GM19463 (cell line): Measurements from ENCODE around the gene PRR29.
"Not testable (repeated sequence)": the region's sequence is repeated elsewhere in the genome, so short reads cannot be mapped to it uniquely, and the experiment has no call there.

ENCODE experiments used
- ATAC-seq: cut with Tn5 transposase; IDR thresholded peaks from one replicate; pipeline ENCODE4 v1.9.1; 2021; ENCODE audit warnings: mild to moderate bottlenecking, moderate library complexity; ENCODE audit not compliant: unreplicated experiment

PRR29 gene

DNA sequence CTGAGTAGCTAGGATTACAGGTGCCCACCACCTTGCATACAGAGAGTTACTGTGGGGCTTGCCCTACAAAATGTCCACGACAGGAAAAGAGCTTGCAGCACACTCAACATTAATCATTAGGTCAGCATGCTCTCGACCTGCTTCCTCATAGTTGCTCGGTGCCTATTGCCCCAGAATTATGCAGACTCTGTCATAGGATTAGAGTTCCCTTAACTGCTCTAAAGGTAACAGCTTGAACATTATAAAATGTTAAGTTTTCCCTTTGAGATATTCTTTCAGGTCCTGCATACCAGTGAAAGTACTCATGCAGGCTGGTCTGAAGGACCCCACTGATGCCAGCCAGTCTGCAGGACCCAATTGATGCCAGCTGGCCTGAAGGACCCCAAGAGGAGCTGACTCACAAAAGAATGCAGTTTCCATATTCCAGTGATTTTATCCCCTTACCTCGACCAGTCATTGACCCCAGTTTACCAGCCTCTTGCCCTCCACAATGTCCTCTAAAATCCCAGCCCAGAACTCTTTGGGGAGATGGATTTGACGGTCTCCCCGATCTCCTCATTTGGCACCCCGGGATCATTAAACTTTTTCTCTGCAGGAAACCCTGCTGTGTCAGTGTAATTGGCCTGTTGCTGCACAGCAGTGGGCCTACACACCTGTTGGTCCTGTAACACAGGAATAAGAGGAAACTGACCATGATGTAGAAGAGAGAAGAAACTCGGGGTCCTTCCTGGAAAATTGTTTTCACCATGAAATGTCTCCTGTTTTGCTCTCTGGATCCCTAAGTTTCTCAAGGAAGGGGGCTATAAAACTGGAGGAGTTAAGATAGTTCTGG, 11.6 kb downstream of the PRR29 start:
- ATAC-seq = no peak

- no peak for ATAC-seq
Measured at GRCh38 chr17:64015447-64015846, 17.3 kb downstream of the PRR29 start.

DNA sequence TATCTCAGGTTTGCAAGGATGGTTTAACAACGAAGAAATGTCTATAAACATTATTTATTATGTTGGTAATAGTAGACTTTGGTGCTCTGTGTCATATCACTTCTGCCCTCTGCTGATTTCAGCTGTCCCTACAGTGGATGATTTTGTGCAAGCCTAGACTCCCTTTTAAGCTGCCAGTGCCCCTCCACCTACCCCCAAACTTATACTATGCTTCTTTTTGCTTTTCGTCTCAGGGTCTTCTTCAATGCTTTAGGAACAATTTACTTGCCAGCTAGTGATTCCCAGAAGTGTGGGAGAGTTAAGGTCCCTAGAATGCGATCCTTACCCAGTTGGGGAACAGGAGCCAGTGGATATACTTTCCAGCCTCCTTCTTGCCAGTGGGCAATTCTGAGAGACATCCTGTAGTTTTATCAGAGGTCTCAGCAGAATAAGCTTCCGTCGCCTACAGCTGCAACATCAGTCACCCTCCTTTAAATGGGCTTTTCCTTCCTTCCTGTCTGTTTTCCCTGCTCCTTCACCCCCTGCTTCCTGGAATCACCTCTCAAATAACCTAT, 18.2 kb downstream of the PRR29 start:
- no peak for ATAC-seq

- no peak for ATAC-seq
Measured at GRCh38 chr17:64016974-64017373, 18.8 kb downstream of the PRR29 start.

DNA sequence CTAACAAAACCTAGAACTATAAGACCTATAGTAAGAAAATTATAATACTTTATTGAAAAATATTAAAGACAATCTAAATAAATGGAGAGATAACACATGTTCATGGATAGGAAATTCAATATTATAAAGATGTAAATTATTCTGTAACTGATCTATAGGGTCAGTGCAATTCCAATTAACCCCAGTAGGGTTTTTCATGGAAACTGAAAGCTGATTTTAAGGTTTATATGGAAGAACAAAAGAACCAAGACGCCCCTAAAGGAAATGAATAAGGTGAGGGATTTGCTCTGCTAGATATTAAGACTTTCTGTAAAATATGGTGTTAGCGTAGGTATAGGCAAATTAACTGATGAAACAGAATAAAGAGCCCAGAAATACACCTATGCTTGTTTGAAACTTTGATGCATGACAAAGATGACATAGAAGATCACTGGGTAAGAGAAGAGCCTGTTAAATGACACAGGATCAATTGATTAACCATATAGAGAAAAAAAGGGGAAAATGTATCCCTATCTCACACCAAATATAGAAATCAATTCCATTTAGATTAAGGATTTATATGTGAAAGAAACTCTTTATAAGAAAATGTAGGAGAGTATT, 19.3 kb downstream of the PRR29 start:
- ATAC-seq = no peak

- ATAC-seq = not testable (repeated sequence)
Measured at GRCh38 chr17:64019551-64019961, 21.4 kb downstream of the PRR29 start.

DNA sequence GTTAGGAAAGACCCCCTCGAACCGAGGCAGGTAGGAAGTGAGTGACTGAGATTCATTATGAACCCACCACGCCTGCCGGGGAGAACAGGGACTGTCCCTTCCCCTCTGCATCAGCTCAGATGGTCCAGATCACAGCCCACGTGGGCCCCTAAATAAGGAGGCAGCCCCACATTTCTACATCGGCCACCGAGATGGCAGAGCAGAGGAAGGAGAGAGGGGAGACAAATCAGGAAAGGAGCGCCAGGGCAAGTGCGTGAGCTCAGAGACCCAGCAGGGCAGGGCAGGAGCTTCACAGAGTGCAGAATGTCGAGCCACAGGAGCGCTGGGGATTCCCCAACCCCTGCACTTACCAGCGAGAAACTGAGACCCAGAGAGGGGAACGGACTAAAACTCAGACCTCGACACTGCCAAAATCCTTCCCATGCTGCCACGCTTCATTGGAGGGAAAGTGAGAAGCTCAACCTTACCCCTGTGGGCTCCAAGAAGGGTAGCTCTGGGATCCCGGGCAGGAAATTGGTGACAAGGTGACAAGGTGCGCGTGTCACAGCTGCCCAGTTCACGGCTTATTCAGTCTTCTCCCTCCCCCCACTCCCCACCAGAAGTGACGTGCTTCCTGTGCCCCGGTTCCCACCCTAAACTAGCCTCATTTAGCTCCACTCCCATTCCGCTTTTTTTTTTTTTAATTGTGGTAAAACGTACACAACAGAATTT, 22.1 kb downstream of the PRR29 start, which contains the start of gene ICAM2:
TSS of gene ICAM2 (minus strand) at position 578 of the 711 bp plus-strand sequence. CDS start 13,942 bp downstream, outside the sequence.
- peak; percentile 62 for ATAC-seq

DNA sequence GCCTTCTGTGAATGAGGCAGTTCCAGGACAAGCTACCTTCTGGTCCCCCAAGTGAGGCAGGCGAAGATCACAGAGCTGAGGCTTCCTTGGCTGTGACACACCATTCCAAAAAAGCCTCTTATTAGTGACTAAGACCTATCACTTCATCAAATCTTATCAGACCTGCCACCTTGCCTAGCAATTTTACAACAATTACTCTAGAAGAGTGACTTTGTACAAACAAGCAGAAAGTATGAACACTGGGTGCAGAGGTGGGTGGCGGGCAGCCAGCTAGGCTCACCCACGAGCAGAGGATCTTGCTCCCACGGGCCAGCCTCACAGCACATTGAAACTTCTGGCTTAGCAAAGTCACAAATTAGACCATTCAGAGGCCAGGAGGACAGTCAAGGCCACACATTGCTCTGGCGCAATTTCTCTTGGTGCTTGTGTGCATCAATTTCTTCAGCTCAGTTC, 24.5 kb downstream of the PRR29 start:
- ATAC-seq = no peak

- no peak for ATAC-seq
Measured at GRCh38 chr17:64024215-64024654, 26.1 kb downstream of the PRR29 start.

DNA sequence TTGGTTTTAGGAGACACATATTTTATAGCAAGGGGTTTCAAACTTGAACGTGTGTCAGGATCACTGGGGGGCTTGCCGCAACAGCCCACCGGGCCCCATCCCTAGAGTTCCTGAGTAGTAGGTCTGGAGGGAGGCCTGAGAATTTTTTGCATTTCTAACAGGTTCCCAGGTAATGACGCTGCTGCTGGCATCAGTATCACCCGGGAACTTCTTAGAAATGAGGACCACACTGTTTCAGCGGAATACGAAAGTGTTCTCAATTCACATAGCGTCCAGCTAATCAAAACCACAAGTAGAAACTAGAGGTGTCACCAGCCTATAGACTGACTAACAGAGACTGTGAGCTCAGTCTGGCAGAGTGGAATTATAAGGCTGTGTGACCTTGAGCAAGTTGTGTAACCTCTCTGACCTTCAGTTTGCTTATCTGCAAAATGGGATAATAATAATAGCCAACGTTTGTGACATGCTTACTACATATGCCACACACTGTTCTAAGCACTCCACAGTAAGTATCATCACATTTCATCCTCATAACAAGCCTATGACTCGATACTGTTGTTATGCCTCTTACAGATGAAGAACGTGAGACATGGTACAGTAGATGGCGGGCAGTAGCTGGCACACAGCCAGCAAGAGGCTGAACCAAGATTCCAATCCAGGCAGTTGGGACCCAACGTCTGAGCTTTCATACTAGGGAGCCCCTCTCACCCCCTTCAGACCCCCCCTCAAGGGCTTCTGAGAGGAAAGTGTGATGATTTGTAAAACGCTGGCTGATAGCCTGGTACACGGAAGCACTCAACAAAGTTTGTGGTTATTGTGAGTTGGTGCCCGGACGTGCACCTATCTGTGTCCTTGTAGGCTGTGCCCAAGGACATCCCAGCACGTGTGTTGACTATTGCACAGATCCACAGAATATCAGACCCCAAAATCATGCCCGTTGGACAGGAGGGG, 26.9 kb downstream of the PRR29 start:
- no peak for ATAC-seq

GRCh38 chr17:64025732-64026294, 27.7 kb downstream of the PRR29 start:
- peak; percentile 72 for ATAC-seq

GRCh38 chr17:64028874-64029464, 30.8 kb downstream of the PRR29 start:
- no peak for ATAC-seq

GRCh38 chr17:64032081-64032480, 33.9 kb downstream of the PRR29 start:
- no peak for ATAC-seq

GRCh38 chr17:64036198-64036922, 38.2 kb downstream of the PRR29 start:
- ATAC-seq = no peak

- no peak for ATAC-seq
Measured at GRCh38 chr17:64037180-64037579, 39.0 kb downstream of the PRR29 start.

GRCh38 chr17:64037802-64038201, 39.7 kb downstream of the PRR29 start:
- no peak for ATAC-seq

DNA sequence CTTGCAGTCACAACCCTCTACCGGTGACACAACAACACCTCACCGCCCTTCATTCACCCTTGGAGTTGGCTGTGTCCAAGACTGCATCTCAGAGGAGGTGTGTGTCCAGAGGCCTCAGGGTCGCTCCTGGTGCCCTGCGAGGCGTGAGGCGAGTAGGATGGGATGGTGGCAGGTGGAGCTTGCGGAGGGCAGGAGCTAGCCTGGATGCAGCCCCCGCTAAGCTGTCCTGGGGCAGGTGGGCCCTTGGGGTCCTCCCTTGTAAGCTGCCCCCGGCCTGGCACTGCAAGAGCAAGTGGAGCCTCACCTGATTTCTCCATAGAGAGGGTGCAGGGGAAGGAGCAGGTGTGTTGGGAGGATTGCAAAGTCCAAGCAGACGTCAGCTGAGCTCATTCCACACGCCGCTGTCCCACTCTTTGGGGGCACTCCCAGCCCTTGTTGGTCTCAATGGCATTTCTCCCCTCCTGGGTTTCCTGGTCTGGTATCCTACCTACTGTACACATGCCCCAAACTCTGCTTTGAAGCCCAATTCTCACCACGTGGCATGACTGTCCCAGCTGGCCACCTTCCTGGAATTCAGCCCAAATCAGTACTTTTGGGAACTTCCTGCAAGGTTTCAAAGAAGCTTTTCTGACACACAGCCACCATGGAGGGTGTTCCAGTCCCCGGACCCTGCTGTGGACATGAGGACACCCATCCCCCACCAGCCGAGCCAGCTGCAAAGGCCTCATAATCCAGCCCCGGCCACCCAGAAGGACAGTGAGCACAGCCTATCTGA, 40.4 kb downstream of the PRR29 start:
- no peak for ATAC-seq

- no peak for ATAC-seq
Measured at GRCh38 chr17:64039106-64039400, 40.9 kb downstream of the PRR29 start.
